RKO (cell line): ENCODE data around the gene TMEM243.

ENCODE experiments used
- DNase-seq: peaks from one replicate; pipeline ENCODE4 v3.0.0-alpha.2; 2016; ENCODE audit warnings: low spot score

TMEM243 gene

DNA sequence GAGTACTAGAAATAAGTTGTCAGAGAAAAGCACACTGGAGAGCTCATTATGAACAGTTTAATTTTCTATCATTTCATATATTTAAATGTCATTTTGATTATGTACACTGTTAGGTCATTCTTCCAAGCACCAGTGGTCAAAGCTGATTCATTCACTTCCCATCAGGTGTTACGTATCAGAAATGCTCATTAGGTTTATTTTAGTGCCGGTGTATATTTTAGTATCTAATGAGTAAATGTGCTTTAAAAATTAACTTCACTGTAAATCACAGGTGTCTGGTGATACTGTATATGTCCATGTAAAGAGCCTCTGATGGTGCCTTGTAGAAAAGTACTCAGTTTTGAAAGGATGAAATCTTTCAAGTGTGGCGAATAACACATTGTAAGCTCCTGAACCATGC, 63.7 kb downstream of the TMEM243 start:
- peak; percentile 31 for DNase-seq

DNA sequence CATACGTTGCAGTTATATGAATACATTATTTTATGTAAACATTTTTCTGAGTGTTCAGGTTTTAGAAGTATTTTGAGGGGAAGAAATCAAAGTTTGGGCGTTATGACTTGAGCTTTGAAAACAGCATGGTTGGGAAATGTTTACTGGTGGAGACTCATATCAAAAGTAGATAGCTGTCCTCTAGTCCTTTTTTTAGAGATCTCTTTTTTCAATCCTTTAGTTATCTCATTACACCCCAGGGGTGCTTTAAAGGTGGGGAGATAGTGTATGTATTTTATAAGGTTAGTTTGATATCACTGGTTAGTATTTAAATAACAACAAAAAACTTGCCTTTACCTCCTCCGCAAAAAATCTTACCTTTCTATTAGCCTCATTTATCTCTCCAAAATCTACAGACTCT, 65.0 kb downstream of the TMEM243 start:
- no peak for DNase-seq

- DNase-seq, result peak; percentile 34
Measured at GRCh38 chr7:87154166-87154565, 65.4 kb downstream of the TMEM243 start.

DNA sequence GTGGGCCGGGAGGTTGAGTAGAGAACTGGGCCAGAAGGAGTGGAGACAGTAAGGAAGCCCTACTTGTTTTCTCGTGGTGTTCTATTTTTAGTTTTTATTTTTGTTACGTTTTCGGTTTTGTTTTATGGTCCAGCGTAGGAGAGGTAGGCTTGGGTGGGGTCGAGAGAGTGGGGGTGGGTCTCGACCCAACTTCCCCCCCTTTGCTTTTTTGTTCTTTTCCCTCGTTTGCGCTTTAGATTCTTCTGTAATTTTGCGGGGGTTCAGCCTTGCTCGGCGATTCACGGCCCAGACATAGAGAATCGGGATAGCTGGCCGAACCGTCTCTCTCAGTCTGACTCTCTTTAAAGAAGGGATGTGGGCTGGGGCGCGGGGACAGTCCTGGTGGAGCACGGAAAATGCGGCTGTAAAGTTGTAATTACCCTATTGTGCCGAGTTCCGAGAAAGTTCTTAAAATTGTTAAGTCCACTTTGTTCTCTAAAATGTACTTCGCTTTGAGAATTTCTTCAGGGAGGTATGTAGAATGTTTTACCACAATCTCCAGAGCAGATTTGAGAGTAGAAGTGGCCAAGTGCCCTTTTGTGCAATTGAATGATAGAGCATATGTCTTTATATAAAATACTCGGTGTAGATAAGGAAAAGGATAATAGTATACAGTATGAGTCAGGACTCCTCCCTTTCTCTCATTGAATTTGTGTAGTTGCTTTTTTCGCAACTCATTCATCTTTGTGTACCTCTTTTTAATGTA, 66.5 kb downstream of the TMEM243 start:
- peak; percentile 68 for DNase-seq

DNA sequence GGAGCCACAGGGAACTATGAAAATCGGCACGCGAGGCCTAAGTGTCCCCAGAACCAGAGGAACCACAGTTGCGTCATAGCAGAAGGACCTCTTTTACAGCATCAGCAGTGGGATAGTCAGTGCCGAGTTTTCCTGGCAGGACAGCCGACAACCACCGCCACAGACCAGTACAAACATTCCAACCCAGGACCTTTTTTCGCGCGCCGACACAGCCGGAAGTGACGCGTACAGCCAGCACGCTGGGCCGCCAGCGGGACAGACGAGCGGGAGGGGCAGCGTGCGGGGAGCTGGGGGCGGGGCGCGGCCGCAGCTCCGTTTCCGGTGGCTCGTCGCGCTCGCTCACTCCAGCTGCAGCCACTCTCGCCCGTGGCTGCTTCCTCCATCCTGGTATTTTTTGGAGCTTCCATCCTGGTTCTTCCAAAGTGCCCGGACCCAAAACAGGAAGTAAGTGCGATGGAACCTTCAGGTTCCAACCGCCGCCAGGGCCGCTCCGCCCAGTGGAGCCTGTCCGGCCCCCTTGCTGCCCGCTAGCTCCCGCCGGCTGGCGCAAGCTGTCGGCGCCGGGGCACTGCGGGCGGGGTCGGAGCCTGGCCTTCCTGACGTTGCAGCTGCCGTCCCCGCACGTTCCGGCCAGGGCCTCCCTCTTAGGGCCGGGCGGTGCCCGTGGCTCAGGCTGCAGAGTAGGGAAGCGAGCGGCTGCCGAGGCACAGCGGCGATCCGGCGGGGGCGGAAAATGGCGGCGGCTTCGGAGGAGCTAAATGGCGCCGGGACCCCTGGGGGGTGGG, 67.2 kb downstream of the TMEM243 start, which contains the start of gene DMTF1:
DMTF1 (plus strand) TSS at position 342 of the 785 bp plus-strand sequence. CDS start 12,489 bp downstream, outside the sequence.
- peak; percentile 94 for DNase-seq

DNA sequence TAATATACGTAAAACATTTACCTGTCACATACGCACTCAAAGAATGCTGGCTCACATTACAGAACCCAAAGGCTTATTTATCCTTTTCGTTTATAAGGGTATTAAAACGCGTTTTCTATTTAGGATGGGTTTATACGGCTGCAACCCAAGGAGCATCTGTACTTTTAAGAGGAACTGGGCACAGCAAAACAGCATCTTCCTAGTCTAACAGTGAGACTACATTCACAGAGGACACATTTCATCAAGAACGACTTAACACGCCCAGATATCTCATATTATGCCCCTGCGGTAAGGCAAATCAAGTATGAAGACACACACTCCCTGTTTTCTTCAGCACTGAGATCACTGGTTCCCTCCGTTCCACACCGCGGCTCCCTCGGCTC, 67.8 kb downstream of the TMEM243 start:
- no peak for DNase-seq

DNA sequence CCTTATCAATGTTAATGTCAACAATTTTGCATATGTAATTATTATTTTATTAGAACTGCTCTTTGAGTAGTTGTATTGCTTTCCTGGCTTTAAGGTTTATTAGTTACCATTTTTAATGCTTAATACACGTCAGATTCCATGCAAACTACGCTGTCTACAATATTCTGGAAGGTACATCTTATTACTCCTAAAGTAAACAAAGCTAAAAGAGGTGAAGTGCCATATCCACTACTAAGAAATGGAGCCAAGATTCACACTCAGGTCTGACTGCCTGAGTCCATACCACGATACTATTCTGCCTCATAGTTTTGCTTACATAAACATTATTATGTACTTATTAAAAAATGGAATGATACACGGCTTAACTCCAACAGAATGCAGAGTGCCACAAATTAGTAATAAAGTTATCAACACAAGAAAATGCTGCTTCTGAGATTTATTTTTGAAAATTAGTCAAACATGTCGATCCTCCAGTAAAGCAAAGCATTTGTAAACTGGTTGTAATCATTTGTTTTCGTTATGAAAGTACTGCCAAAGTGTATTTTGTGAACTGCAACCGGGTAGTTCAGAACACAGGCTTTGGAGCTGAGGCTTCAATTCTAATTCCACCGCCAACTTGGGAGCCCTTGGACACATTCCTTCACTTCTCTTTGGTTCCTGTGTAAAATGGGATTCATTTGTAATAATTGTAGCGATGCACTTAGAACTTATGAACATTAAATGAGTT, 68.4 kb downstream of the TMEM243 start:
- DNase-seq, result peak; percentile 20

GRCh38 chr7:87148332-87148955, 71.1 kb downstream of the TMEM243 start:
- peak; percentile 71 for DNase-seq

DNA sequence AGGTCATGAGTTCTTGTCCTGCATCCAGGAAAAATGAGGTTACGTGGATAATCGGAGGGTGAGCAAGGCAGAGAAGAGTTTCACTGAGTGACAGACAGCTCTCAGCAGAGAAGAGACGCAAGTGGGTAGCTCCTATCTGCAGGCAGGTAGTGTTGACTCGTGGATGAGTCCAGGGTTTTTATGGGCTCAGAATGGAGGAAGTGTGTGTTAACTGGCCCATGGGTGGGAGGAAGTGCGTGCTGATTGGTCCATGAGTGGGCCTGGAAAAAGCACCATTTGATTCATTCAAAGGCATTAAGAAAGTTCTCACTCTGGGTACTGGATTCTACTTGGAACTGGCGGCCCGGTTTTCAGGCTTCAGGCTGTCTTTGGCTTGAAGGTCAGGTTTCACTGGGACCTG, 72.0 kb downstream of the TMEM243 start:
- peak; percentile 25 for DNase-seq

GRCh38 chr7:87146740-87147386, 72.7 kb downstream of the TMEM243 start:
- DNase-seq, result no peak
